Kidney epithelial cell (primary cell): ENCODE data around the gene HEY2. TPM values are rescaled to one million over a fixed set of nuclear protein-coding genes. Genes with fewer than 3 reads are reported as not detected.

Experiments
- DNase-seq: peaks from one replicate; pipeline ENCODE4 v3.0.0-alpha.2; 2010; ENCODE audit warnings: low read depth
- H3K27me3 ChIP-seq: 2 replicates; pipeline ENCODE4 v1.6.0; 2011; ENCODE audit warnings: low read length; ENCODE audit not compliant: control insufficient read depth, insufficient read depth
- H3K36me3 ChIP-seq: 2 replicates; pipeline ENCODE4 v1.5.1; 2011; ENCODE audit warnings: low read length; ENCODE audit not compliant: control insufficient read depth, insufficient read depth
- H3K4me3 ChIP-seq: 2 replicates; pipeline ENCODE4 v1.5.1; 2011; ENCODE audit warnings: low read depth, mild to moderate bottlenecking, control low read depth, low read length
- CTCF ChIP-seq: IDR thresholded peaks from 2 replicates; pipeline ENCODE4 v1.5.1; 2011; ENCODE audit warnings: mild to moderate bottlenecking, moderate library complexity, low read length, control low read depth, inconsistent platforms; ENCODE audit not compliant: insufficient read depth, poor library complexity, severe bottlenecking
- total RNA-seq: library from RNA; depleted of rRNA; stranded (reverse); fragments of >200 nt; gene quantifications from 2 replicates; pipeline ENCODE4 v1.2.3, GENCODE V29; 2015

HEY2 gene
- total RNA-seq, 1 donor from 2014 or later = 0.25 TPM

- peaks cover 2% of the 10 kb centered on the region for H3K27me3 ChIP-seq
- no peak for TF ChIP-seq CTCF
- no peaks in the 10 kb centered on the region for H3K36me3 ChIP-seq
- DNase-seq = no peak
- H3K4me3 ChIP-seq = no peak overlapping the region
Measured at GRCh38 chr6:125742024-125742423, 7.4 kb upstream of the HEY2 start.

GRCh38 chr6:125742464-125743120, 6.8 kb upstream of the HEY2 start:
- no peak overlapping the region for H3K4me3 ChIP-seq
- no peak for DNase-seq
- TF ChIP-seq CTCF = no peak
- peaks cover 4% of the 10 kb centered on the region for H3K27me3 ChIP-seq
- no peaks in the 10 kb centered on the region for H3K36me3 ChIP-seq

- H3K27me3 ChIP-seq = peaks cover 11% of the 10 kb centered on the region
- H3K4me3 ChIP-seq = no peak overlapping the region
- no peak for DNase-seq
- H3K36me3 ChIP-seq = no peaks in the 10 kb centered on the region
- no peak for TF ChIP-seq CTCF
Measured at GRCh38 chr6:125743604-125744003, 5.8 kb upstream of the HEY2 start.

GRCh38 chr6:125745281-125746018, 4.0 kb upstream of the HEY2 start:
- H3K4me3 ChIP-seq = no peak overlapping the region
- no peak for DNase-seq
- H3K27me3 ChIP-seq = peaks cover 24% of the 10 kb centered on the region
- TF ChIP-seq CTCF = no peak
- no peaks in the 10 kb centered on the region for H3K36me3 ChIP-seq

- TF ChIP-seq CTCF = no peak
- DNase-seq = no peak
- Histone ChIP-seq H3K4me3 (no peak overlapping the region), H3K36me3 (no peaks in the 10 kb centered on the region), H3K27me3 (peaks cover 26% of the 10 kb centered on the region)
Measured at GRCh38 chr6:125746019-125746414, 3.4 kb upstream of the HEY2 start.
